ENCODE measurements around the gene PLD5.
A peak's percentile ranks its signal among the peaks of the same experiment; 100 is the strongest.
"Not testable (repeated sequence)": the region's sequence is repeated elsewhere in the genome, so short reads cannot be mapped to it uniquely, and the experiment has no call there.

The PLD5 gene

GRCh38 chr1:242264419-242264818 lies 260.1 kb downstream of the PLD5 start:
- DNase-seq = not testable (repeated sequence)

GRCh38 chr1:242245255-242245654 lies 279.2 kb downstream of the PLD5 start:
- peak in 1 of 4 experiments; percentile 13 for DNase-seq

- no peak for DNase-seq
These were observed 281.0 kb downstream of the PLD5 start for GRCh38 chr1:242243472-242243871.

- no peak for DNase-seq
These were observed 281.5 kb downstream of the PLD5 start for GRCh38 chr1:242242983-242243382.

GRCh38 chr1:242241936-242242335 lies 282.6 kb downstream of the PLD5 start:
- no peak for DNase-seq

GRCh38 chr1:242240691-242241090 lies 283.8 kb downstream of the PLD5 start:
- no peak for DNase-seq

- no peak for DNase-seq
These were observed 284.4 kb downstream of the PLD5 start for GRCh38 chr1:242240077-242240476.

GRCh38 chr1:242239398-242239797 lies 285.1 kb downstream of the PLD5 start:
- no peak for DNase-seq

GRCh38 chr1:242237051-242237450 lies 287.4 kb downstream of the PLD5 start:
- DNase-seq = no peak

- DNase-seq = no peak
These were observed 295.5 kb downstream of the PLD5 start for GRCh38 chr1:242228991-242229390.

- DNase-seq = no peak
These were observed 298.5 kb downstream of the PLD5 start for GRCh38 chr1:242225767-242226573.

GRCh38 chr1:242224878-242225766 lies 299.4 kb downstream of the PLD5 start:
- DNase-seq = peak in 2 of 4 experiments; percentile 11 to 51

- no peak for DNase-seq
These were observed 300.0 kb downstream of the PLD5 start for GRCh38 chr1:242224461-242224860.

- DNase-seq = no peak
These were observed 304.6 kb downstream of the PLD5 start for GRCh38 chr1:242219905-242220304.

GRCh38 chr1:242219298-242219901 lies 305.1 kb downstream of the PLD5 start:
- DNase-seq = no peak

- no peak for DNase-seq
These were observed 308.1 kb downstream of the PLD5 start for GRCh38 chr1:242216368-242216767.

GRCh38 chr1:242214455-242214854 lies 310.0 kb downstream of the PLD5 start:
- DNase-seq = not testable (repeated sequence)

GRCh38 chr1:242212961-242213360 lies 311.5 kb downstream of the PLD5 start:
- DNase-seq = not testable (repeated sequence)

- DNase-seq = no peak
These were observed 312.1 kb downstream of the PLD5 start for GRCh38 chr1:242212401-242212800.

GRCh38 chr1:242211254-242212022 lies 313.1 kb downstream of the PLD5 start:
- DNase-seq = no peak

- DNase-seq = not testable (repeated sequence)
These were observed 314.2 kb downstream of the PLD5 start for GRCh38 chr1:242210316-242210715.

- no peak for DNase-seq
These were observed 315.4 kb downstream of the PLD5 start for GRCh38 chr1:242209063-242209462.
